Jurkat, Clone E6-1 (cell line): Measurements from ENCODE around the gene SPN.
"Not testable (repeated sequence)": the region's sequence is repeated elsewhere in the genome, so short reads cannot be mapped to it uniquely, and the experiment has no call there.

Experiments
- DNase-seq: peaks from one replicate; pipeline ENCODE4 v3.0.0-alpha.2; 2011; ENCODE audit warnings: low read depth, low spot score
- H3K4me3 ChIP-seq: 2 replicates; pipeline ENCODE4 v1.5.1; 2011; ENCODE audit warnings: mild to moderate bottlenecking, low read length, control low read depth, moderate library complexity

The SPN gene

DNA sequence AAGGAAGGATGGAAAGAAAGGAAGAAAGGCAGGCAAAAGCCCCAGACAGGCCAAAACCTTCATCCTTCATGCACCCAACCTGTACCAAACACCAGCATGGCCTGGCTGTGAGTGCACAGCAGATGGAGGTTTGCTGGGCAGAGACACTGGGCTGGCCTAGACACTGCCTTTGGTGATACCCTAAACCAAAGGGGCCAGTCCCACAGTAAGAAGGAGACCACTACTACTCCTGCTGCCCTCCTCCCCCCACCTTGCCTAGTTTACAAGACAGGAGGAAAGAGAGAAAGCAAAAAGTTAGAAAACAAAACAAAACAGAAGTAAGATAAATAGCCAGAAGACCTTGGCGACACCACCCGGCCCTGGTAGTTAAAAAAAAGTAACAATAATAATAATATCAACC lies 35.0 kb downstream of the SPN start:
- no peak for DNase-seq

DNA sequence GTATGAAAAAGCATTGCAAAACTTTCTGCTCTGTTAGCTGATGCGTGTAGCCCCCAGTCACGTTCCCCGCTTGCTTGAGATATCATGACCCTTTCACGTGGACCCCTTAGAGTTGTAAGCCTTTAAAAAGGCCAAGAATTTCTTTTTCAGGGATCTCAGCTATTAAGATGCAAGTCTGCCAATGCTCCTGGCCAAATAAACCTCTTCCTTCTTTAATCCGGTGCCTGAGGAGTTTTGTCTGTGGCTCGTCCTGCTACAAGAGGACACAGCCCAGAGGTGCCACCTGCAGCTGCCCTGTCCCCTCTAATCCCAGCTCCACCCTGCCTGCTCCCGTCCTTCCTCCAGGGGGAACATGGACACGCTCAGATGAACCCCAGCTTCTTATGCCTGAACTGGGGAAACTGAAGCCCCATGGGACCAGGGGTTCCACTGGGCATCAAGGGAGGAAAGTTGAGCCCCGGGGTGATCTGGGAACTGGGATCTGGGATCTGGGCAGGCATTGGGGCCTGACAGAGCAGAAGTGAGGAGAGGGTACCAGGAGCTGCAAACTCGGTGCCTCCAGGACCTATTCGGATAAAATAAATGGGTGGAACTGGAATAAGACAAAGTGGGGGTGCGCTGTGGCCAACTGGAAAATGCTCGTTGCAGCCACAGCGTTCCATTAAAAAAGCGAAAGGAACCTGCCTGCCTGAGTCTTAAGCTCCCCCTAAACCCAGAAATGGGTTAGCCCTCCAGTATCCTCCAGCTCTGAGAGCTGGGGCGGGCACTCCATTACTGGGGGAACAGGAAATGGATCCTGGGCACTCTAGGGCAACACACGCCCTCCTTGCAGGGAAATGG lies 35.7 kb downstream of the SPN start:
- H3K4me3 ChIP-seq, result no peak overlapping the region
- DNase-seq, result no peak

More for the DNA sequence above, 35.0 kb downstream of the SPN start:
- H3K4me3 ChIP-seq, result no peak overlapping the region

DNA sequence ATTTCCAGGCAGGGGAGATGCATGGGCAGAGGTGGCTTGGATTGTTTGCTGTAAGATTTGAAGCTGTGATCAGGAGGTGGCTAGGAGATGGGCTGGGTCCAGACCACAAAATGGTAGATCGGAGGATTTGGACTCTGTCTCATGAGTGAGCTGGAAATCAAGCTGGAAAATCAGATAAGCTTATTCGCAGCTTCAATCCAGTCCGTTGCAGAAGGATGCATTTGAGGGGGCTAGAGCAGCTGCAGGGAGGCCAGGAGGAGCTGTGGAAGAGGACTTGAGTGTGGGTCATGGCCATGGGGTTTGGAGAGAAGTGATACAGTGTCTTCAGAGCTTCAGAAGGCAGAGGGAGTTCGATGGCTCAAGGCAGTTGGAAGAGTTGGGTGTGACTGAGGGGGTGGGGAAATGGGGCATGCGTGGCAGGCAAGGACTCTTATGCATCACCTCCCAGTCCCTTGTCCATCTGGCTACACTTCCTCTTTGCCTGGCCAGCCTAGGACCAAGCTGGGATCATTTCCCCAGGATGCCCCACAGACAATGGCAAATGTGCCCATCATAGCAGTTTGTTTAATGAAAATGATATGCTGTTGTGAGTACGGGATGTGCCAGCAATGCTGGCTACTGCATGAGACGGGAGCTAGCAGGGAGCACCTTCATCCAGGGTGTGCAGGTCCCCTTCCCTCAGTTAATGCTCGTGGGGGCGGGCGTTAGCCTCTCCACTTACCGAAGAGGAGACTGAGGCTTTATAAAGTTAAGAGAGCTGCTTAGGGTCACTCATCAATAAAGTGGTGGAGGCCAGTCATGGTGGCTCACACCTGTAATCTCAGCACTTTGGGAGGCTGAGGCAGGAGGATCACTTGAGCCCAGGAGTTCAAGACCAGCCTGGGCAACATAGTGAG lies 36.5 kb downstream of the SPN start:
- no peak for DNase-seq
- no peak overlapping the region for H3K4me3 ChIP-seq

DNA sequence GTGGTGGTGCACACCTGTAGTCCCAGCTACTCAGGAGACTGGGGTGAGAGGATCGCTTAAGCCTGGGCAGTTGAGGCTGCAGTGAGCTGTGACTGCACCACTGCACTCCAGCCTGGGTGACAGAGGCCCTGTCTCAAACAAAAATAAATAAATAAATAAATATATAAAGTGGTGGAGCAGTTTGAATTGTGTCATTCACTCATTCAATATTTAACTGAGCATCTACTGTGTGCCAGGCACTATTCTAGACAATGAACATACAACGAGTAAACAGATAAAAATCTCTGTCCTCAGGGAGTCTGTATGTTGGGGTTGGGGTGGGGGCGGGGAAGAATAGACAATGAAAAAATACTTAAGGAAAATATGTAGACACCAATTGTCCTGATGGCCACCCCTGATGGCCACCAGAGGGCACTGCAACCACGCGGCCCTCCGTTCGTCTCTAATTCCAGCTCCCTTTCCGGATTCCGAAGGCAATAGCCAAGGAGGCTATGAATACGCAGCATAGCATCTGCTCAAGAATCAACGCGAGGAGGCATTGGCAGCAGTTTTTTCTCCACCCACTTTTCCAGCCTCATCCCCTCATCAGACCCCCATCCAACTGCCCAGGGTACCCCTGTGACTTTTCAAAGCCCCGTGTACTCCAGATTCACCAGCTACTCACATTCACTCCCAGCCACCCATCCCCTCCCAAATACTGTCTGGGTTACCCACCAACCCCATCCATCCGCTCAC lies 37.4 kb downstream of the SPN start:
- DNase-seq, result peak; percentile 67
- no peak overlapping the region for H3K4me3 ChIP-seq

DNA sequence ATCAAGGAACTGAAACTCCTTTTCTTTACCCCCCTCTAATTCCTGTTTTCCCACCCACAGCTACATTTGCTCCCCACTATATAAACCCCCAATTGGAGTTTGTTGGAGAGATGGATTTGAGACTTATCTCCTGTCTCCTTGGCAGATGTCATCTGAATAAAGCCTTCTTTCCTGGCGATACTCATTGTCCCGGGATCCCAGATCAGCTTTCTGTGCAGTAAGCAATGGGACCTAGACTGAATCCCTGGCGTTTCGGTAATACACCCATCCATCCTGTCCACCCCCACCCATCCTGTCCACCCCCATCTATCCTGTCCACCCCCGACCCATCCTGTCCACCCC lies 38.1 kb downstream of the SPN start:
- DNase-seq, result no peak
- H3K4me3 ChIP-seq, result no peak overlapping the region

DNA sequence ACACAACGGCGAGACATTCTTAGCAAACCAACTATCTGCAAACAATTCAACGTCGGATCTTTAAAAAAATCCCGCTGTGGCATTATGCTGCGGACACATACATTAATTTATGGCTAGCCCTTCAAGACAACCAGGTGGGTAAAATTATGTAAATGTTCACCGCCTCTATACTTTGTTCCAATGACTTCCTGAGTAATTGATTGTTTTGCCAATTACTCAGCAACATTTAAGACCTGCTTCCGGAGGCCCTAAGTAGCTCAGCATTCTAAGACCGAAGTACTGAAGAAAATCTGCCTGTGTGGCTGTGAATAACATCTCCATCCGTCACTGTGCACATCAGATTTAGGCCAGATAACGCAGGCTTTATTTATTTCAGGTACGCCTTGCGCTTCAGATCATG lies 39.2 kb downstream of the SPN start:
- no peak overlapping the region for H3K4me3 ChIP-seq
- no peak for DNase-seq

DNA sequence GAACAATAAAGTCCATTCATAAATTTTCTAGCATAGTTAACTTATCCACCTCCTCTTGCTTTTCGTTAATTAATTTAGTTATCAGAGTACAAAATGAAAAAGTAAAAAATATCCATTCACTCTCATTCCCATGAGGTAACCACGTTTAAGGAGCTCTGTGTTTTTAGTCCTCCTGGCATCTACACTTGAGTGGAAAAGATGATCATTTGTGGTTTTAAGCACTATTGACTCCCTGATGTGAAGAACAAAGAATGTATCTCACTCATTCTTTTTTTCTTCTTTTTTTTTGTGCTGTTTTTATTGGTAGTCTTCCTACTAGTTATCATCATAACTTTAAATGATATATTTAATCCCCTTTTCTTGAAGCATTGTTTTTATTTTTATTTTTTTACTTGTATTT lies 42.0 kb downstream of the SPN start:
- no peak for DNase-seq
- H3K4me3 ChIP-seq, result no peak overlapping the region

DNA sequence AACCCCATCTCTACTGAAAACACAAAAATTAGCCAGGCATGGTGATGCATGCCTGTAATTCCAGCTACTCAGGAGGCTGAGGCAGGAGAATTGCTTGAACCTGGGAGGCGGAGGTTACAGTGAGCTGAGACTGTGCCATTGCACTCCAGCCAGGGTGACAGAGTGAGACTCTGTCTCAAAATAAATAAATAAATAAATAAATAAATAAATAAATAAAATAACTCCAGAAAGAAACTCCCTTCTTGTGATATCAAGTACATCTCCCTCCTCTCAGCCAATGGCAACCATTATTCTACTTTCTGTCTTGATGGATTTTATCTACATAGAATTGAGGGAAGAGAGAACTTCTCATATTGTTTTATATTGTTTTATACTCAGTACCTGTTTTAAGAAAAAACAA lies 44.1 kb downstream of the SPN start:
- not testable (repeated sequence) for DNase-seq, H3K4me3 ChIP-seq

DNA sequence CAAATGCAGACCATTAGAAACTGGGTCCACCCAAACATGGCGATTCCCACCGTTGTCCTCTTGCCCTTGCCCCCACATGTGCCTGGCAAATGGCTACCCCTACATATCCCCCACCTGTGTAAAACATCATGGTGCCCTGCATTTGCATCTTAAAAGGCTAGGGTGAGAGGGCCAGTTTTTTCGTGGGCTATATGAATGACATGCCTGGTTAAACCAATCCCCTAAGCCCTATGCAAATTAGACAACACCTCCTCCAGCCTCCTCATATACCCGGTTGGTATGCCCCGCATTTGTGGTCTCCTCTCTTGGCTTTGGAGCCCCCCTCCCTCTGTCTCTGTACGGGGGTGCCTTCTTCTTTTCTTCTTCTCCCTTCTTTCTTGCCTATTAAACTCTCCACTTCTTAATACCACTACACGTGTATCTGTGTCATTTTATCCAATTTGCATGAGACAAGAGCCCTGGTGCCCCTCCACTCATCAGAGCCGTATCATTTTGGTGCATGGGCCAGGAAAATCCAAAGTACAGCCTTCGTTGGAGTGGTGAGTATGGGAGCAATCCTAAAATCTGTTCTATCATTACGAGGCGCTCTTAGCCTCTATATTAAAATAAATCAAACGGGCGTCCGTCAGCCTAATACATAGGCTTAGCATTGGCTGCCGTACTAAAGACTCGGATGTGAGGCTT lies 46.0 kb downstream of the SPN start:
- no peak for DNase-seq
- no peak overlapping the region for H3K4me3 ChIP-seq

DNA sequence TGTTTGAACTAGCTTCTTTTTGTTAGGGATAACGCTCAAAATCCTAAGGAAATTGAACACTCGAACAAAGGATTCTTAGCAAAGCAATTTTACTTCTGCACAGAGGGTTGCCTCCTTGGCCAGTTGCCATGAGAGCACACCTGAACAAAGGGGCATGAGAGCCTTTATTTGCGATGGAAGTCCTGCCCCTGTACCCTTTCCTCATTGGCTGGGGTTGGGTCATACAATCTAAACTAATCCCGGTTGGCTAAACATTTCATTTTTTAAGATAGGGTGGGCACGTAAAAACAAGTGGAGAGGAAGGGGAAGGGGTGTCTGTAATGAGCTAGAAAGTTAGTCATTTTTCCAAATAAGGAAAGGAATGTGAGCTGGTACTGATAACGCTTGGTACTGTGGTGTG lies 46.6 kb downstream of the SPN start:
- H3K4me3 ChIP-seq, DNase-seq: not testable (repeated sequence)

DNA sequence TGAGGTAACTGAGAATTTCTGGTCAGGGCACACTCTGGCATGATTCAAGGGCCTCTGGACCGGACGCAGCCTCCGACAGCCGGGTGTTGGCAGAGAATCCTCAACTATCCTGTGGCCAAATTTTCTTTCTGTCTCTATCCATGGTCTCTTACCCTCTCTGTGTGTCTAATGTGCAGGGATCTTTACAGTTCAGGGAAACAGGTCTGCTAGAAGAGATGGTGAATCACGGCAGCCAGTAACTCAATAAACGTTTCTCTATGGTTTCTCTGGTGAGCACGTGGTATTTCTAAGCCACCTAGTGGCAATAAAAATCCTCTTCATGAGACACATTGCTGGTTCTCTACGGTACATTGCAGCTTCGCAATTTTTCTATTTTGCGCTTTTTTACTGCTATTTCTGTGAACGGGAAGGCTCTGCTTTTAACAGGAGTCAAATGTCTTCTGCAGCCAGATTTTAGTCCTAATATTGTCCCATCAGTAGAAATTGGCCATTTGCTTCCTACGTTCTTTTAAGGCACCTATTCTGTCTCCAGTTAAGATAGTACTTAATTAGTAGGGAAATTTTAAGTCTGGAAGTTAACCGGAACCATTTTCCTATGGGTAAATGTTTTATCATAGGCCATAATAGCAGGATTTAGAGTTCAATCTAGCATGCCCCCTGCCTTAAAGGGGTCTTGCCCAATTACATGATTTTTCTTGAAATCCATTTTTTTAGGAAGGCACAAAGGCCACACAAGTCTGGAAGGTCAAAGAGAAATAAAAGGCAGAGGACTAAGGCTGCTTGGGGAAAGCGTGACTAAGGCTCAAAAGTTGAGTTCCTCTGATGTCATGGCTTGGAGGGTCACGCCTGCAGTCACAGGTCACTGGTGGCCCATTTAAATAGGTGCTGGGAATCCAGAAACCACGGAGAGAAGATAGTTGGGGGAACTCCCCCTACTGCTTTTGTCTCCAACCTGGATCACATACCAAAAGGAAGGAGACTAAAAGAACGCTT lies 47.5 kb downstream of the SPN start:
- peak; percentile 76 for DNase-seq
- H3K4me3 ChIP-seq, result no peak overlapping the region

DNA sequence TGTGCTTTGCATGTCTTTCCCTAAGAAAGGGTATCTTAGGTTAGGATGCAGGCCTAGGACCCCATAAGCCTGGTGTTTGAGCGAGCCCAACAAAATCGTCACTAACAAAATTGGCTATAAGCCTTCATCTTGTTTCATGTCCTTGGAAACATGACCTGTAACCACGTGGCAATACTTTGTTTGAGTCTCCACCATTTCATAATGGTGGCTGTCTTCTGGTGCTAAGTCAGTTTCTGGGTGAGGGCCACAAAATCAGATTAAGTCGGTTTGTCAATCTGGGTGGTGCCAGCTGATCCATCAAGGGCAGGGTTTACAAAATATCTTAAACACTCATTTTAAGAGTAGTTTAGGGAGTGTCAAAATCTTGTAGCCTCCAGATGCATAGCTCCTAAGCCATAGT lies 49.8 kb downstream of the SPN start:
- DNase-seq, result no peak
- H3K4me3 ChIP-seq, result no peak overlapping the region

DNA sequence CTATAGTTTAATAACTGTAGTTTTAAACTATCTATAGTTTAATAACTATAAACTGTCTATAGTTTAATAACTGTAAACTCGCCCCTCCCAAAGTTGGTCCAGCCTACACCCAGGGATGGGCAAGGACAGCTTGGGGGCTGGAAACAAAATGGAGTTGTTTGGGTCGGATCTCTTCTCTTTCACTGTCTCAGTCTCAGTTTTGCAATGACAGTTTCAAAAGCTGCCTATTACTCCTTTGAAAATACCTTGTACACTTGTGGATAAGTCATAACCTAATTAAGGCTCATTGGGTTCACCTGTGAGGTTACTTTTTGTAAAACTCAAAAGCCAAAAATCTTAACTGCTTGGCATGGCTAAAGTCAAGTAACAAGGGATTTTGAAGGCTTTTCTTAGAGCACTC lies 51.3 kb downstream of the SPN start:
- H3K4me3 ChIP-seq, result no peak overlapping the region
- DNase-seq, result no peak

DNA sequence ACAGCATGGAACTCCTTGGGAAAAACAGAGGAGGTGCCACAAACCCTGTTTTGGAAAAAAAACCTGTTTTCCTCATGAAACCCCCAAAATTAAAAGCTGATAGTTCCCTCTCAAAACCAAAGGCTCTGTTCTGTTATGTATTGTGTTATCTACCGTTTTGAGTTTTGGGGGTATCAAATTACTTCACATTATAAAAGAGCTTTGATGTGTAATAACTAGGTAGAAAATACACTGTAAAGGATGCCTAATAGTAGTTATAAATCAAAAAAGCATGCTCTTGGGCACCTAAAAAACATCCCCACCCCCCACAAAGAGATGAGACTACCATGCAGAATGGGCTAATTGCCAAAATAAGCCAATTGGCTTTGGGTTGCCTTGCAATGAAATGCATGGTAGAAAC lies 51.9 kb downstream of the SPN start:
- no peak for DNase-seq
- H3K4me3 ChIP-seq, result no peak overlapping the region

DNA sequence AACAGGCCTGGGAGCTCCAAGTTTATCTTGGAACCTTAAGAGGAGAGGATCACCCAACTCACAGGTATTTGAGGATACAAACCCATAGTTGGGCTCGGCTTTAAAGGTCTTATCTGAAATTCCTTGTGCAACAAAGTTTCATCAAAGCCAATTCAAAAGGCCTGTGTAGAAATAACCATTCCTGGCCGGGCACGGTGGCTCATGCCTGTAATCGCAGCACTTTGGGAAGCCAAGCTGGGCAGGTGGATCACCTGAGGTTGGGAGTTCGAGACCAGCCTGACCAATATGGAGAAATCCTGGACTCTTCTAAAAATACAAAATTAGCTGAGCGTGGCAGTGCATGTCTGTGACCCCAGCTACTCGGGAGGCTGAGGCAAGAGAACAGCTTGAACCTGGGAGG lies 54.1 kb downstream of the SPN start:
- H3K4me3 ChIP-seq, result no peak overlapping the region
- no peak for DNase-seq

DNA sequence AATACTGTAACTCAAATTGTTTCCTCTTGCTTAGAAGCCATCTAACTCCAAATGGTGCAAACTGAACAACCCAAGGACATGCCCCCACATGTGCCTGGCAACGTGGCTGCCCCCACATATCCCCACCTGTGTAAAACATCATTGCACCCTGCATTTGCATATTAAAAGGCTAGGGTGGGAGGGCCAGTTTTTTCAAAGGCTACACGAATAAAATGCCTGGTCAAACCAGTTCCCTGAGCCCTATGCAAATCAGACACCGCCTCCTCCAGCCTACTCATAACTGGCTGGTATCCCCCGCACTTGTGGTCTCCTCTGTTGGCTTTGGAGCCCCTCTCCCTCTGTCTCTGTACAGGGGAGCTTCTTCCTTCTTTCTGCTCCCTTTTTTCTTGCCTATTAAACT lies 56.0 kb downstream of the SPN start:
- H3K4me3 ChIP-seq, result no peak overlapping the region
- DNase-seq, result no peak
